ENCODE results near the gene TFAP2C. TPM values are rescaled to one million over a fixed set of nuclear protein-coding genes. Genes with fewer than 3 reads are reported as not detected.

TFAP2C gene
- total RNA-seq, 3 donors from 2014 or later = 0.52 to 12.4 (median 0.75) TPM

GRCh38 chr20:56595746-56596475 is 33.2 kb upstream of the TFAP2C start:
- intact Hi-C loops (cut with DNase I, micrococcal nuclease) = no loop called here
- ATAC-seq = no peak
- H3K4me3 ChIP-seq = no peak overlapping the region
- no peaks in the 10 kb centered on the region for H3K4me1 ChIP-seq (ENCODE audit: low read depth)
- no peak for TF ChIP-seq CTCF (IDR thresholded peaks at IDR 0.05)
- no peak for DNase-seq
- no peaks in the 10 kb centered on the region for H3K9me3 ChIP-seq
- no peaks in the 10 kb centered on the region for H3K36me3 ChIP-seq (ENCODE audit: low read depth)

- Histone ChIP-seq H3K36me3 (ENCODE audit: low read depth) (no peaks in the 10 kb centered on the region), H3K9me3 (no peaks in the 10 kb centered on the region), H3K4me3 (no peak overlapping the region), H3K4me1 (ENCODE audit: low read depth) (peaks cover 3% of the 10 kb centered on the region)
- no peak for TF ChIP-seq CTCF (IDR thresholded peaks at IDR 0.05)
- no peak for DNase-seq
- ATAC-seq = no peak
- intact Hi-C loops (cut with DNase I, micrococcal nuclease) = no loop called here
Observed at GRCh38 chr20:56601166-56601565, 27.9 kb upstream of the TFAP2C start.

- no peak overlapping the region for H3K4me3 ChIP-seq
- DNase-seq (no peak), ATAC-seq (no peak)
- intact Hi-C loops (cut with DNase I, micrococcal nuclease) = no loop called here
- no peaks in the 10 kb centered on the region for H3K36me3 ChIP-seq (ENCODE audit: low read depth)
- H3K9me3 ChIP-seq = no peaks in the 10 kb centered on the region
- peaks cover 7% of the 10 kb centered on the region for H3K4me1 ChIP-seq (ENCODE audit: low read depth)
- no peak for TF ChIP-seq CTCF (IDR thresholded peaks at IDR 0.05)
Observed at GRCh38 chr20:56604673-56605072, 24.4 kb upstream of the TFAP2C start.

GRCh38 chr20:56605261-56605996 is 23.7 kb upstream of the TFAP2C start:
- DNase-seq (no peak), ATAC-seq (no peak)
- intact Hi-C loops (cut with DNase I, micrococcal nuclease) = no loop called here
- no peaks in the 10 kb centered on the region for H3K9me3 ChIP-seq
- peaks cover 7% of the 10 kb centered on the region for H3K4me1 ChIP-seq (ENCODE audit: low read depth)
- no peak overlapping the region for H3K4me3 ChIP-seq
- H3K36me3 ChIP-seq (ENCODE audit: low read depth) = no peaks in the 10 kb centered on the region
- TF ChIP-seq CTCF (IDR thresholded peaks at IDR 0.05) = no peak

- DNase-seq = peak; percentile 55 to 60 (median 56)
- Histone ChIP-seq H3K4me1 (ENCODE audit: low read depth) (peaks cover 7% of the 10 kb centered on the region), H3K4me3 (no peak overlapping the region), H3K36me3 (ENCODE audit: low read depth) (no peaks in the 10 kb centered on the region), H3K9me3 (no peaks in the 10 kb centered on the region)
- peak; percentile 97 for ATAC-seq
- no peak for TF ChIP-seq CTCF (IDR thresholded peaks at IDR 0.05)
- intact Hi-C loops (cut with DNase I, micrococcal nuclease) = no loop called here
Observed at GRCh38 chr20:56606174-56606945, 22.7 kb upstream of the TFAP2C start.

All from mucosa of descending colon (tissue), 3 donors.